Measurements from ENCODE around the gene SOHLH2. TPM values are rescaled to one million over a fixed set of nuclear protein-coding genes. Genes with fewer than 3 reads are reported as not detected.

SOHLH2 gene
- polyA plus RNA-seq, 1 donor from 2014 or later: 4.5 TPM

Other genes with a start within 250 kb of the SOHLH2 start
- 118 and 124 TPM in 2 replicates for gene DCLK1, start 83.2 kb downstream of the SOHLH2 start, polyA plus RNA-seq
- gene CCDC169, start 83.3 kb upstream of the SOHLH2 start, polyA plus RNA-seq: 3.8 and 6.9 TPM in 2 replicates
- gene SPART, start 131.8 kb upstream of the SOHLH2 start, polyA plus RNA-seq: 45.3 and 52.4 TPM in 2 replicates
- gene CCNA1, start 217.9 kb upstream of the SOHLH2 start, polyA plus RNA-seq: 13.8 and 19.3 TPM in 2 replicates